D721Med (cell line): ENCODE data around the gene TCTN1.

ENCODE experiments used
- DNase-seq: peaks from one replicate; pipeline ENCODE4 v3.0.0; 2011; ENCODE audit warnings: low spot score; ENCODE audit not compliant: insufficient read length
- FAIRE-seq: peaks from 2 replicates; lab custom pipeline; 2011; peaks lifted over from hg19 to GRCh38; lab: Jason Lieb, UNC
- TF ChIP-seq, protein P1 (sequence below): IDR thresholded peaks from 2 replicates; pipeline ENCODE4 v1.5.1; 2012; ENCODE audit warnings: mild to moderate bottlenecking, control low read depth; ENCODE audit not compliant: insufficient read depth; ENCODE audit errors: missing control alignments

TCTN1 gene

GRCh38 chr12:110670161-110670701 lies 56.3 kb downstream of the TCTN1 start:
- TF ChIP-seq, protein P1, sequence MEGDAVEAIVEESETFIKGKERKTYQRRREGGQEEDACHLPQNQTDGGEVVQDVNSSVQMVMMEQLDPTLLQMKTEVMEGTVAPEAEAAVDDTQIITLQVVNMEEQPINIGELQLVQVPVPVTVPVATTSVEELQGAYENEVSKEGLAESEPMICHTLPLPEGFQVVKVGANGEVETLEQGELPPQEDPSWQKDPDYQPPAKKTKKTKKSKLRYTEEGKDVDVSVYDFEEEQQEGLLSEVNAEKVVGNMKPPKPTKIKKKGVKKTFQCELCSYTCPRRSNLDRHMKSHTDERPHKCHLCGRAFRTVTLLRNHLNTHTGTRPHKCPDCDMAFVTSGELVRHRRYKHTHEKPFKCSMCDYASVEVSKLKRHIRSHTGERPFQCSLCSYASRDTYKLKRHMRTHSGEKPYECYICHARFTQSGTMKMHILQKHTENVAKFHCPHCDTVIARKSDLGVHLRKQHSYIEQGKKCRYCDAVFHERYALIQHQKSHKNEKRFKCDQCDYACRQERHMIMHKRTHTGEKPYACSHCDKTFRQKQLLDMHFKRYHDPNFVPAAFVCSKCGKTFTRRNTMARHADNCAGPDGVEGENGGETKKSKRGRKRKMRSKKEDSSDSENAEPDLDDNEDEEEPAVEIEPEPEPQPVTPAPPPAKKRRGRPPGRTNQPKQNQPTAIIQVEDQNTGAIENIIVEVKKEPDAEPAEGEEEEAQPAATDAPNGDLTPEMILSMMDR, result no peak
- FAIRE-seq (no peak), DNase-seq (no peak)

DNA sequence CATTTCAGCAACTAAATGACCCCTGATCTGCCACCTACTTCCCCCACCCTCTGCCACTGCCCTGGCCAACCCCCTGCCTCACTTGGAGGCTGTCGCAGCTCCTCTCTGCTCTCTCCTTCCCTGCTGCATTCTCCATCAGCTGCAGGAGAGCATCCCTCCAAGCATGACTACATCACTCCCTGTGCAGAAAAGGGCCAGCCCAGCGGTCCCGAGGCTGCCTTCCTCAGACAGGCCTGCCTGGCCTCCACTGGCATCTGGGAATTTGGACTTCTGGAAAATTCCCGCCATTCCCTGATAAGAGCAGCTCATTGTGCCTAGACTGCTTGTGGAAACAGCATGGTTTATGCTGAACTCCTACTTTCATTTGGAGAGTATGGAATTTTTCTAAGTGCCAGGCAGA lies 62.2 kb downstream of the TCTN1 start:
- FAIRE-seq (no peak), DNase-seq (no peak)
- TF ChIP-seq, protein P1, result no peak

DNA sequence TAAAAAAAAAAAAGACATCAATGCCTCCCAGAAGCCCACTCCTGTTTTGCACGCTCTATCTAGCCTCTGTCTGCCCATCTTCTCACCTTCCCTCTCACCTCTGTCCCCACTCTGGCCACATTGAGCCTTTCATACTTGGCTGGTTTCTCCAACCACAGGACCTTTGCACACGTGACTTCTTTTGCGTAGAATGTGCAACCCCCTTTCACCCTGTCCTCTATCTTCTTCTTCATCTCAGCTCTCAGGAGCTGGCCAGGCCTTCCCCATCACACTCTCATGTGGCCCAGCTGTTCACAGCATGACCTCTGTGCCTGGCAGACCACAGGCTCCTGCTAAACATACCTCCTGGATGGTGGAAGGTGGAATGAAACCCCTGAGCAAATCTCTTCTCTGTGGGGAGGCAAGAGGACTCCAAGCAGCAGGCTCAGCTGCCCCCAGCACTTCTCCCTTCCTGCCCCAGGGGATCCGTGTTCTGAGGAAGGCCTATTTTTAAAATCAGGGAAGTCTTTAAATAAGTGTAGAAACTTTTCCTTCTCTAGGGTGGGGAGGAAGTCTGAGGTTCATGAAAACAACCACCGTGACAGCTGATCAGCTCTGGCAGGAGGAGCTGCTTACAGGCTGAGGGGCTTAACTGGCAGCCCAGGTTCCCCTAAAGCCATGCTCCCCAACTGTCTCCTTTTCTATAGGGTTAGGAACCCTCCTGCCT lies 63.4 kb downstream of the TCTN1 start:
- DNase-seq (no peak), FAIRE-seq (no peak)
- TF ChIP-seq, protein P1, result no peak

DNA sequence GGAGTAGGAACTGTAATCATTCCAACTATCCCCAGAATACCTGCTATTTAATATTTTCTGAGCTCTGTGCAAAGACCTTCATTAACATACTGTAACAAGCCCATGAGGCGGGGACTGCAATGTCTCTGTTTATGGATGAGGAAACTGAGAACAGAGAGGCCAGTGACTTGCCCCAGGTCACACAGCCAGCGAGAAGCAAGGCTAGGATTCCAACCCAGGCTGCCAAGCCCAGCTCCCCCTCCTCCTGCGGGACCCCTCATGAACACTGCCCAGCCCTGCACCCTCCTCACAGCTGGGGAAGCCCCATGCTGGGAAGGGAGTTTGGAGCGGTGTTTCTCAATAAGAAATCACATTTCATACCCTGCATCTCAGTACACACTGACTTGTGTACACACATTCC lies 64.1 kb downstream of the TCTN1 start:
- no peak for FAIRE-seq
- TF ChIP-seq, protein P1, result no peak
- DNase-seq, result no peak

- TF ChIP-seq, protein P1, result no peak
- no peak for DNase-seq
- FAIRE-seq, result no peak
Observed at GRCh38 chr12:110679201-110679600, 65.3 kb downstream of the TCTN1 start.

DNA sequence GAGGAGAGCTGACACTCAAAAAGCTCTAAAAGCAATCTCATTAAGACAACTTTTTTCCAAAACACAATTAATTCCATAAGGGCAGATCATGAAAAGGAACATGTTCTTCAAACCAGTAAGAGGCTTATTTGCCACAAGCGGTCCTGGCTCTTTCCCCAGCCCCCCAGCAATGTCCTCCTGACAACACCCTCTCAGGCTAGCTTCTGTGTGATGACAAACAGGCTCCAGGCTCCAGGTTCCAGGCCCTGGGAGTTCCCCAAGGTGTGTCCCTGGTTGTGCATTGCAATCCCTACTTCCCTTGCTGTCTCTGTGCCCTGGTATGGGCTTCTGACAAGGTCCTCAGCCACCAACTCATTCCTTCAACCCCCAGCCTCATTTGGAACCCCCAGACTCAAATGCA lies 66.1 kb downstream of the TCTN1 start:
- FAIRE-seq (no peak), DNase-seq (no peak)
- TF ChIP-seq, protein P1, result no peak

DNA sequence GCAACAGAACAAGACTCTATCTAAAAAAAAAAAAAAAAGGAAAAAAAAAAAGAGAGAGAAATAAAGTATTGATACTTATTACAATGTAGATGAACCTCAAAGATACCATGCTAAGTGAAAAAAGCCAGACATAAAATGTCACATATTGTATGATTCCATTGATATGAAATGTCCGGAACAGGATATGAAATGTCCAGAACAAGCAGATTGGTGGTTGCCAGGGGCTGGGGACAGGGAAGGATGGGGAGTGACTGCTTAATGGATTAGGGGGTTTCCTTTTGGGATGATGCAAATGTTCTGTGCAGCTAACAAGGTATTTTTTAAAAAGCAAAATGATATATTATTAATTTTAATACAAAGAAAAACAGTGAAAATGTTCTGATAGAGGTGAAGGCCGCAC lies 70.0 kb downstream of the TCTN1 start:
- DNase-seq (no peak), FAIRE-seq (no peak)
- TF ChIP-seq, protein P1, result no peak
